Measurements from ENCODE around the gene PNMA6F.

DNA sequence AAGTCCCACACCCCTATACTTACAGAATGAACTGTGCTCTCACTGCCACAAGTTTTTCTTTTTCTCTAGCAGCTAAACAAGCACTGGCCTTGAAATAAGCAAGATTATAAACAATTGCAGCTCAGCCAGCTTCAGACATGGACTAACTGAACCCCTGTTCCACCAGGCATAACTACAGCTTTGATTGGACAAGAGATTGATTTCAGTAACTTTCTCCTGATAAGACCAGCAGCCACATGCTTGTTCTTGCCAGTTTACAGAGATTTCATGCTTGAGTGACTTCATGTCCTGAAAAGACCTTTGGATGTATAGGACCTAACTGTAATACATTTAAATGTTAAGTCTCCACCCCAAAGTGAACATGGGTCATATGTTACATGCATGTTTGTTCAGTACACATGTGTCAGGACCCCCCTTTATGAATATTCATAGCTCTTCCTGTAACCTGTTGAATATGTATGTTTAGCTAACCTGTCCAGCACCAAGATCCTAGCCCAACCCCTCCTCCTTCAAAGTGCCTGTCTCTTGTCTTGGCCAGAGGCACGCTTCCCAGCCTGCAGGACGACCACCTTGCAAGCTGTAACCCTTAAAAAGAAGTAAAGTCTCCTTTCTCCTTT is 40.3 kb upstream of the PNMA6F start:
- TF ChIP-seq, protein P1, sequence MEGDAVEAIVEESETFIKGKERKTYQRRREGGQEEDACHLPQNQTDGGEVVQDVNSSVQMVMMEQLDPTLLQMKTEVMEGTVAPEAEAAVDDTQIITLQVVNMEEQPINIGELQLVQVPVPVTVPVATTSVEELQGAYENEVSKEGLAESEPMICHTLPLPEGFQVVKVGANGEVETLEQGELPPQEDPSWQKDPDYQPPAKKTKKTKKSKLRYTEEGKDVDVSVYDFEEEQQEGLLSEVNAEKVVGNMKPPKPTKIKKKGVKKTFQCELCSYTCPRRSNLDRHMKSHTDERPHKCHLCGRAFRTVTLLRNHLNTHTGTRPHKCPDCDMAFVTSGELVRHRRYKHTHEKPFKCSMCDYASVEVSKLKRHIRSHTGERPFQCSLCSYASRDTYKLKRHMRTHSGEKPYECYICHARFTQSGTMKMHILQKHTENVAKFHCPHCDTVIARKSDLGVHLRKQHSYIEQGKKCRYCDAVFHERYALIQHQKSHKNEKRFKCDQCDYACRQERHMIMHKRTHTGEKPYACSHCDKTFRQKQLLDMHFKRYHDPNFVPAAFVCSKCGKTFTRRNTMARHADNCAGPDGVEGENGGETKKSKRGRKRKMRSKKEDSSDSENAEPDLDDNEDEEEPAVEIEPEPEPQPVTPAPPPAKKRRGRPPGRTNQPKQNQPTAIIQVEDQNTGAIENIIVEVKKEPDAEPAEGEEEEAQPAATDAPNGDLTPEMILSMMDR (IDR thresholded peaks at IDR 0.05), result no peak
- TF ChIP-seq POLR2A (IDR thresholded peaks at IDR 0.05), result no peak

All from breast epithelium (tissue), 3 donors.